Measurements from ENCODE around the gene CGB8. TPM values are rescaled to one million over a fixed set of nuclear protein-coding genes. Genes with fewer than 3 reads are reported as not detected.
"Not testable (repeated sequence)": the region's sequence is repeated elsewhere in the genome, so short reads cannot be mapped to it uniquely, and the experiment has no call there.

CGB8 gene
- total and polyA plus RNA-seq, 2 of the 4 experiments (the other 2 are of a cell fraction), result 0.48 TPM; not detected in 1

GRCh38 chr19:49029749-49030148 is 19.2 kb downstream of the CGB8 start:
- H4K20me1 ChIP-seq (ENCODE audit: insufficient read depth, low read length); H3K18ac ChIP-seq (ENCODE audit: low read depth, low read length); BruUV-seq (replicated peaks); H4K5ac ChIP-seq (ENCODE audit: low read depth, low read length); intact Hi-C loops (cut with micrococcal nuclease); H3K79me1 ChIP-seq (ENCODE audit: low read depth in 1 of 2, low read length in 2 of 2); H3K4me1 ChIP-seq (ENCODE audit: control insufficient read depth, insufficient read depth, low read length); dilution Hi-C loops (cut with HindIII; ENCODE audit: low sequenced_read_pairs, unreplicated experiment); H3K36me3 ChIP-seq (ENCODE audit: control insufficient read depth, insufficient read depth, low read length); H3K4me3 ChIP-seq (ENCODE audit: insufficient read depth, low read depth, low read length); H3K4me2 ChIP-seq (ENCODE audit: low read depth, low read length); H2BK5ac ChIP-seq (ENCODE audit: low read depth, low read length, poor library complexity, severe bottlenecking); H3K27ac ChIP-seq (ENCODE audit: insufficient read depth, low read length); H3K9me3 ChIP-seq (ENCODE audit: control insufficient read depth, insufficient read depth, low read length); POLR2A ChIA-PET (ENCODE audit: unreplicated experiment); H3K23ac ChIP-seq (ENCODE audit: low read depth, low read length); H3K56ac ChIP-seq (ENCODE audit: extremely low read depth, insufficient read depth, low read length); H3K27me3 ChIP-seq (ENCODE audit: control insufficient read depth, insufficient read depth, low read length); H3K14ac ChIP-seq (replicated peaks; ENCODE audit: low read depth, low read length); H2AFZ ChIP-seq (replicated peaks; ENCODE audit: low read length, poor library complexity); in situ Hi-C loops (cut with MboI; ENCODE audit: low sequenced_read_pairs); CTCF ChIA-PET; H3K9me1 ChIP-seq (ENCODE audit: insufficient read depth, low read length); H3K9ac ChIP-seq (ENCODE audit: low read depth, low read length): not testable (repeated sequence)
- ATAC-seq (ENCODE audit: low read depth) (peak; percentile 78), DNase-seq (peak; percentile 38)
- Histone ChIP-seq H2BK20ac (ENCODE audit: low read depth, low read length) (peak overlapping the region; percentile 87; the same call in 1 of the 2 replicates), H2BK15ac (ENCODE audit: low read depth, low read length) (peak overlapping the region; percentile 9; the same call in 1 of the 3 replicates), H2BK120ac (ENCODE audit: low read depth, low read length) (peak overlapping the region; percentile 81), H2AK9ac (replicated peaks; ENCODE audit: low read depth, low read length, poor library complexity) (peak overlapping the region; percentile 42), H3K4ac (ENCODE audit: low read depth, low read length) (peak overlapping the region; percentile 65), H2AK5ac (ENCODE audit: low read depth, low read length) (peak overlapping the region; percentile 50; the same call in 1 of the 2 replicates), H4K8ac (ENCODE audit: low read depth in 2 of 2, low read length in 2 of 2) (peak overlapping the region; percentile 52 to 57; a peak in 2 of 4 replicates), H4K91ac (ENCODE audit: insufficient read depth, low read depth, low read length) (peak overlapping the region; percentile 68; the same call in 1 of the 2 replicates)
- TF ChIP-seq FOS (IDR thresholded peaks at IDR 0.05; ENCODE audit: low read depth, low read length), result peak; percentile 45; the same call in 1 of the 2 replicates
- WGBS, 2 experiments (ENCODE audit: extremely low coverage in 2 of 2, insufficient read length in 1 of 2), result no CpG with 5 or more reads among the region's 14 CpGs

DNA sequence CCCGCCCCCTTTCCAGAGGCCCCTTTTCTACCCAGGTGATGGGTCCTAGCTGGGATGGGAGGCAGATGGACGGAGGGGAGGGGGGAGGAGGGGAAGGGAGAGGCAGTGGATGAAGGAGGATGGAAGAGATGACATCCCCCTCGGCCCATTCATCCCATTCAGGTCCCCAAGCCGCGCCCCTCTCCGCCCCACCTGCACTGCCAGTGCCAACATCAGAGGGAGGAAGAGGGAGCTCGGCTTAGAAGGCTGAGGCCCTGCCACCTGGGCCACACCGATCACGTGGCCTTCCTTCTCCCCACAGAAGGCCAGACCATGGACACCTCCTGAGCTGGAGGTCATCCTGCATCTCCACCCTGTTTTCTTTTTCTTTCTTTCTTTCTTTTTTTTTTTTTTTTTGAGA is 20.2 kb downstream of the CGB8 start:
- CTCF ChIA-PET; H3K18ac ChIP-seq (ENCODE audit: low read depth, low read length); H2BK5ac ChIP-seq (ENCODE audit: low read depth, low read length, poor library complexity, severe bottlenecking); H3K27me3 ChIP-seq (ENCODE audit: control insufficient read depth, insufficient read depth, low read length); H2BK15ac ChIP-seq (ENCODE audit: low read depth, low read length); DNase-seq; H3K9me1 ChIP-seq (ENCODE audit: insufficient read depth, low read length); H4K8ac ChIP-seq (ENCODE audit: low read depth in 2 of 2, low read length in 2 of 2); H3K56ac ChIP-seq (ENCODE audit: extremely low read depth, insufficient read depth, low read length); H3K14ac ChIP-seq (replicated peaks; ENCODE audit: low read depth, low read length); H3K79me1 ChIP-seq (ENCODE audit: low read depth in 1 of 2, low read length in 2 of 2); H3K9ac ChIP-seq (ENCODE audit: low read depth, low read length); in situ Hi-C loops (cut with MboI; ENCODE audit: low sequenced_read_pairs); H3K27ac ChIP-seq (ENCODE audit: insufficient read depth, low read length); H4K91ac ChIP-seq (ENCODE audit: insufficient read depth, low read depth, low read length); BruUV-seq (replicated peaks); H2AFZ ChIP-seq (replicated peaks; ENCODE audit: low read length, poor library complexity); H4K5ac ChIP-seq (ENCODE audit: low read depth, low read length); dilution Hi-C loops (cut with HindIII; ENCODE audit: low sequenced_read_pairs, unreplicated experiment); intact Hi-C loops (cut with micrococcal nuclease); H2AK9ac ChIP-seq (replicated peaks; ENCODE audit: low read depth, low read length, poor library complexity); H3K4me1 ChIP-seq (ENCODE audit: control insufficient read depth, insufficient read depth, low read length); H3K4ac ChIP-seq (ENCODE audit: low read depth, low read length); H2BK120ac ChIP-seq (ENCODE audit: low read depth, low read length); H3K9me3 ChIP-seq (ENCODE audit: control insufficient read depth, insufficient read depth, low read length); H3K4me3 ChIP-seq (ENCODE audit: insufficient read depth, low read depth, low read length); H4K20me1 ChIP-seq (ENCODE audit: insufficient read depth, low read length); H3K23ac ChIP-seq (ENCODE audit: low read depth, low read length); H3K36me3 ChIP-seq (ENCODE audit: control insufficient read depth, insufficient read depth, low read length); H2BK20ac ChIP-seq (ENCODE audit: low read depth, low read length); ATAC-seq (ENCODE audit: low read depth); H2AK5ac ChIP-seq (ENCODE audit: low read depth, low read length); H3K4me2 ChIP-seq (ENCODE audit: low read depth, low read length): not testable (repeated sequence)
- WGBS, 2 experiments (ENCODE audit: extremely low coverage in 2 of 2, insufficient read length in 1 of 2), result no CpG with 5 or more reads among the region's 9 CpGs
- POLR2A ChIA-PET (ENCODE audit: unreplicated experiment), result interaction anchor here (0.6 kb wide), 1 partner anchor 421 kb away, joined by 6 read pairs; no protein-coding TSS in a partner anchor

Measured in IMR-90 (cell line).